HepG2 (cell line): ENCODE measurements around the gene LAMC3. TPM values are rescaled to one million over a fixed set of nuclear protein-coding genes. Genes with fewer than 3 reads are reported as not detected.

Experiments used
- ATAC-seq: fragments of 200-7000 bp; cut with Tn5 transposase; 3 replicates; pipeline ENCODE4 v1.9.1; 2020; ENCODE audit warnings: mild to moderate bottlenecking, moderate library complexity
- BruUV-seq: library from RNA; stranded (reverse); fragments of 400-500 nt; replicated peaks from 2 replicates; lab custom pipeline; 2021; lab: Mats Ljungman, UMichigan
- CTCF ChIA-PET: fragments of 300-600 bp; formaldehyde crosslinking; extraction: SDS; loops from one replicate; lab custom pipeline; 2021; ENCODE audit warnings: low total read pairs, inconsistent platforms, low intra/inter-chr PET ratio; lab: Yijun Ruan, JAX
- POLR2A ChIA-PET: fragments of 350-600 bp; sonication (Branson Sonifier 250); formaldehyde crosslinking; loops from one replicate; lab custom pipeline; 2020; ENCODE audit warnings: antibody characterized with exemption, inconsistent platforms; lab: Yijun Ruan, JAX
- DNase-seq: peaks from one replicate; pipeline ENCODE4 v3.0.0-alpha.2; 2015; ENCODE audit warnings: low spot score
- FAIRE-seq: peaks from 3 replicates; lab custom pipeline; 2011; peaks lifted over from hg19 to GRCh38; lab: Jason Lieb, UNC
- H2AFZ ChIP-seq: one replicate; pipeline ENCODE4 v1.6.1; 2011; ENCODE audit warnings: low read length, inconsistent platforms
- H3K27ac ChIP-seq: fragments of 300-600 bp; 3 replicates; pipeline ENCODE4 v1.8.0; 2011; ENCODE audit warnings: mixed run types, mild to moderate bottlenecking, mixed read lengths, low read length, inconsistent platforms; ENCODE audit not compliant: insufficient read depth; ENCODE audit errors: extremely low read length
- H3K27me3 ChIP-seq, 2 experiments: fragments of 200-600 bp in 1 of 2; 2 replicates in 1 of 2; 3 replicates in 1 of 2; pipeline versions ENCODE4 v1.6.0 to v1.8.0; 2011; ENCODE audit warnings: low read length in 2 of 2, mild to moderate bottlenecking in 2 of 2, moderate library complexity in 2 of 2, inconsistent platforms in 1 of 2; ENCODE audit not compliant: insufficient read depth in 2 of 2, control insufficient read depth in 1 of 2
- H3K36me3 ChIP-seq, 2 experiments: fragments of 200-600 bp in 1 of 2; replicated peaks in 1 of 2; 2 replicates in 1 of 2; 3 replicates in 1 of 2; pipeline versions ENCODE4 v1.5.1 to v1.8.0; 2011; ENCODE audit warnings: low read length in 2 of 2, inconsistent platforms in 1 of 2; ENCODE audit not compliant: insufficient read depth in 2 of 2, control insufficient read depth in 1 of 2
- H3K4me1 ChIP-seq: 2 replicates; pipeline ENCODE4 v1.5.1; 2012; ENCODE audit warnings: low read length, inconsistent platforms; ENCODE audit not compliant: insufficient read depth
- H3K4me2 ChIP-seq: 2 replicates; pipeline ENCODE4 v1.6.0; 2011; ENCODE audit warnings: low read depth, low read length, inconsistent platforms
- H3K4me3 ChIP-seq, 3 experiments: fragments of 200-600 bp in 1 of 3; sonication (generic), shearing (Covaris generic) in 1 of 3; replicated peaks in 1 of 3; 2 replicates each; pipeline ENCODE4 v1.5.1; 2011 to 2016; ENCODE audit warnings: low read length in 3 of 3, inconsistent platforms in 2 of 3, low read depth in 2 of 3, mild to moderate bottlenecking in 2 of 3, control low read depth in 1 of 3, mixed read lengths in 1 of 3; ENCODE audit not compliant: insufficient read depth in 1 of 3
- H3K79me2 ChIP-seq: one replicate; pipeline ENCODE4 v1.6.1; 2011; ENCODE audit warnings: low read length, inconsistent platforms; ENCODE audit not compliant: insufficient read depth
- H3K9ac ChIP-seq: 2 replicates; pipeline ENCODE4 v1.6.0; 2011; ENCODE audit warnings: mild to moderate bottlenecking, low read depth, low read length, inconsistent platforms; ENCODE audit not compliant: insufficient read depth
- H3K9me3 ChIP-seq: 2 replicates; pipeline ENCODE4 v1.5.1; 2012; ENCODE audit warnings: mild to moderate bottlenecking, low read length
- H4K20me1 ChIP-seq: 2 replicates; pipeline ENCODE4 v1.6.0; 2011; ENCODE audit warnings: inconsistent platforms, mild to moderate bottlenecking, low read length, moderate library complexity; ENCODE audit not compliant: insufficient read depth
- ARID2 ChIP-seq: sonication (generic); formaldehyde crosslinking; IDR thresholded peaks from 2 replicates; pipeline ENCODE4 v1.8.1; 2022; ENCODE audit warnings: mild to moderate bottlenecking, missing genetic modification reagents, borderline replicate concordance
- ASH2L ChIP-seq: fragments of 300-600, 200-600 bp; sonication (generic); IDR thresholded peaks from 2 replicates; pipeline ENCODE4 v1.7.0; 2017; ENCODE audit warnings: low read depth, mild to moderate bottlenecking, moderate library complexity, mixed read lengths, low read length; ENCODE audit not compliant: insufficient read length
- CENPBD1 ChIP-seq: sonication (generic); formaldehyde crosslinking; IDR thresholded peaks from 2 replicates; pipeline ENCODE4 v1.8.0; 2022; ENCODE audit warnings: missing genetic modification reagents, low read depth, mild to moderate bottlenecking, borderline replicate concordance
- DZIP1 ChIP-seq: sonication (generic); formaldehyde crosslinking; IDR thresholded peaks from 2 replicates; pipeline ENCODE4 v1.5.0; 2020; ENCODE audit warnings: mild to moderate bottlenecking, missing genetic modification reagents
- E2F5 ChIP-seq: sonication (generic); formaldehyde crosslinking; conservative IDR thresholded peaks from 2 replicates; pipeline ENCODE4 v1.4.0; 2020; ENCODE audit warnings: missing genetic modification reagents
- ELF1 ChIP-seq: sonication (generic); formaldehyde crosslinking; IDR thresholded peaks from 2 replicates; pipeline ENCODE4 v1.4.0; 2020; ENCODE audit warnings: missing genetic modification reagents
- ELF4 ChIP-seq: sonication (generic); formaldehyde crosslinking; IDR thresholded peaks from 2 replicates; pipeline ENCODE4 v1.5.0; 2020; ENCODE audit warnings: missing genetic modification reagents, mild to moderate bottlenecking, moderate library complexity, borderline replicate concordance
- GABPA ChIP-seq, 2 experiments: IDR thresholded peaks; 2 replicates each; pipeline ENCODE4 v1.6.1; 2011 to 2016; ENCODE audit warnings: low read depth in 2 of 2, low read length in 1 of 2, missing biosample characterization in 1 of 2, missing genetic modification characterization in 1 of 2
- HNRNPH1 ChIP-seq: fragments of 200-400 bp; formaldehyde crosslinking; optimal IDR thresholded peaks from 2 replicates; pipeline ENCODE3; 2017; ENCODE audit warnings: mild to moderate bottlenecking, low read depth, low read length
- IKZF1 ChIP-seq: fragments of 450-650 bp; IDR thresholded peaks from 2 replicates; pipeline ENCODE4 v1.7.1; 2016
- KMT2A ChIP-seq: sonication (generic); formaldehyde crosslinking; IDR thresholded peaks from 2 replicates; pipeline ENCODE4 v1.4.0; 2020; ENCODE audit warnings: missing genetic modification reagents
- RAD21 ChIP-seq: fragments of 450-650 bp; formaldehyde crosslinking; IDR thresholded peaks from 2 replicates; pipeline ENCODE4 v1.5.0; 2020; ENCODE audit warnings: mild to moderate bottlenecking
- RFX1 ChIP-seq: fragments of 450-650 bp; IDR thresholded peaks from 2 replicates; pipeline ENCODE4 v1.6.1; 2017
- ZNF20 ChIP-seq: sonication (generic); formaldehyde crosslinking; IDR thresholded peaks from 2 replicates; pipeline ENCODE4 v1.4.0; 2020; ENCODE audit warnings: mild to moderate bottlenecking, moderate library complexity, missing genetic modification reagents
- ZNF260 ChIP-seq: sonication (generic); formaldehyde crosslinking; IDR thresholded peaks from 2 replicates; pipeline ENCODE4 v1.4.0; 2020; ENCODE audit warnings: missing genetic modification reagents, low read depth, mild to moderate bottlenecking, borderline replicate concordance
- ZNF274 ChIP-seq: sonication (generic); formaldehyde crosslinking; IDR thresholded peaks from 2 replicates; pipeline ENCODE4 v1.5.1; 2020; ENCODE audit warnings: mild to moderate bottlenecking, missing genetic modification reagents
- ZNF432 ChIP-seq: sonication (generic); formaldehyde crosslinking; IDR thresholded peaks from 2 replicates; pipeline ENCODE4 v1.5.0; 2020; ENCODE audit warnings: missing genetic modification reagents, mild to moderate bottlenecking, borderline replicate concordance
- ZNF746 ChIP-seq: sonication (generic); formaldehyde crosslinking; IDR thresholded peaks from 2 replicates; pipeline ENCODE4 v1.8.0; 2022; ENCODE audit warnings: mild to moderate bottlenecking, missing genetic modification reagents
- ZNF788 ChIP-seq: sonication (generic); formaldehyde crosslinking; IDR thresholded peaks from 2 replicates; pipeline ENCODE4 v1.5.0; 2020; ENCODE audit warnings: mild to moderate bottlenecking, missing genetic modification reagents, borderline replicate concordance
- WGBS: methylation state at CpG from one replicate; pipeline ENCODE4 v1.1.6; 2017; ENCODE audit warnings: low lambda C conversion rate; 5-methylcytosine and 5-hydroxymethylcytosine counted together
- in situ Hi-C: cut with HindIII; loops from 2 replicates; pipeline ENCODE4 v1.10.0; 2017; ENCODE audit warnings: low pct_unique_long_range_greater_than_20kb; ENCODE audit not compliant: extremely low pct_ligation_motif_present
- intact Hi-C: fragments of 100-400 bp; cut with micrococcal nuclease; formaldehyde crosslinking; loops from one replicate; pipeline ENCODE4 v1.10.0; 2022; ENCODE audit not compliant: unreplicated experiment
- polyA plus RNA-seq, 8 experiments: library from polyadenylated mRNA; depleted of rRNA in 3 of 8; stranded (reverse) in 7 of 8; unstranded in 1 of 8; fragments of >200 nt; fragmentation: Illumina TruSeq in 4 of 8; extraction: Trizol in 4 of 8; gene quantifications; 2 replicates each; pipeline versions ENCODE4 v1.2.1 to v1.2.3, GENCODE V29; 2011 to 2016; ENCODE audit warnings: low read depth in 4 of 8, missing spikeins in 1 of 8, mixed read lengths in 1 of 8; ENCODE audit not compliant: insufficient read depth in 1 of 8
- total RNA-seq, 5 experiments: library from RNA; depleted of rRNA; stranded (reverse); fragments of >200 nt; fragmentation: Illumina TruSeq; extraction: Trizol; gene quantifications; 2 replicates each; pipeline ENCODE4 v1.2.3, GENCODE V29; 2016; ENCODE audit warnings: low read depth in 1 of 5
- TF ChIP-seq, protein P1 (sequence below): sonication (generic); formaldehyde crosslinking; IDR thresholded peaks from 2 replicates; pipeline ENCODE4 v1.5.1; 2020; ENCODE audit warnings: missing genetic modification reagents, mild to moderate bottlenecking, borderline replicate concordance

LAMC3 gene
- total and polyA plus RNA-seq, 2 of the 13 experiments (the other 11 are each of a cell fraction or from before 2014, with no cell fraction given) = 0.07 to 0.57 TPM

GRCh38 chr9:131140550-131140949 lies 131.6 kb downstream of the LAMC3 start (continued):
- TF ChIP-seq, protein P1, sequence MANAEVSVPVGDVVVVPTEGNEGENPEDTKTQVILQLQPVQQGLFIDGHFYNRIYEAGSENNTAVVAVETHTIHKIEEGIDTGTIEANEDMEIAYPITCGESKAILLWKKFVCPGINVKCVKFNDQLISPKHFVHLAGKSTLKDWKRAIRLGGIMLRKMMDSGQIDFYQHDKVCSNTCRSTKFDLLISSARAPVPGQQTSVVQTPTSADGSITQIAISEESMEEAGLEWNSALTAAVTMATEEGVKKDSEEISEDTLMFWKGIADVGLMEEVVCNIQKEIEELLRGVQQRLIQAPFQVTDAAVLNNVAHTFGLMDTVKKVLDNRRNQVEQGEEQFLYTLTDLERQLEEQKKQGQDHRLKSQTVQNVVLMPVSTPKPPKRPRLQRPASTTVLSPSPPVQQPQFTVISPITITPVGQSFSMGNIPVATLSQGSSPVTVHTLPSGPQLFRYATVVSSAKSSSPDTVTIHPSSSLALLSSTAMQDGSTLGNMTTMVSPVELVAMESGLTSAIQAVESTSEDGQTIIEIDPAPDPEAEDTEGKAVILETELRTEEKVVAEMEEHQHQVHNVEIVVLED (CRISPR knock-in tag) = no peak
- TF ChIP-seq KMT2A (CRISPR knock-in tag) = no peak
- TF ChIP-seq ELF1 (CRISPR knock-in tag) = no peak
- no peak for TF ChIP-seq ASH2L
- TF ChIP-seq IKZF1 = no peak
- no peak for TF ChIP-seq ZNF432 (CRISPR knock-in tag)
- TF ChIP-seq RAD21 (CRISPR knock-in tag) = no peak
- no peak for TF ChIP-seq ZNF746 (CRISPR knock-in tag)
- TF ChIP-seq ZNF20 = no peak
- no peak for TF ChIP-seq RFX1
- TF ChIP-seq GABPA (IDR thresholded peaks at IDR 0.05; ENCODE audit: low read depth, low read length) = no peak
- TF ChIP-seq GABPA (CRISPR knock-in tag; IDR thresholded peaks at IDR 0.05; ENCODE audit: low read depth) = no peak

GRCh38 chr9:131142160-131142559 lies 133.2 kb downstream of the LAMC3 start:
- no peaks in the 10 kb centered on the region for H3K79me2 ChIP-seq
- H3K4me3 ChIP-seq = no peak overlapping the region
- intact Hi-C loops = no loop called here
- CTCF ChIA-PET = no interaction called here
- ATAC-seq (no peak), FAIRE-seq (no peak), DNase-seq (no peak)
- H2AFZ ChIP-seq = no peak overlapping the region
- no peak overlapping the region for H3K9ac ChIP-seq
- 100% methylated on average over 3 of the region's 3 CpGs for WGBS
- no TSS peak for BruUV-seq
- H3K4me1 ChIP-seq = no peaks in the 10 kb centered on the region
- POLR2A ChIA-PET = no interaction called here
- peaks cover 34 to 96% of the 10 kb centered on the region in 2 experiments for H3K36me3 ChIP-seq
- H3K9me3 ChIP-seq = no peaks in the 10 kb centered on the region
- H4K20me1 ChIP-seq = no peaks in the 10 kb centered on the region
- H3K27me3 ChIP-seq = no peaks in the 10 kb centered on the region
- in situ Hi-C loops = no loop called here
- no peak overlapping the region for H3K27ac ChIP-seq
- no peak overlapping the region for H3K4me2 ChIP-seq
- no peak for TF ChIP-seq ZNF274
- no peak for TF ChIP-seq E2F5 (CRISPR knock-in tag)
- no peak for TF ChIP-seq ARID2 (CRISPR knock-in tag)
- no peak for TF ChIP-seq DZIP1
- TF ChIP-seq CENPBD1 = no peak
- no peak for TF ChIP-seq ELF4 (CRISPR knock-in tag)
- no peak for TF ChIP-seq ZNF20
- no peak for TF ChIP-seq HNRNPH1
- no peak for TF ChIP-seq ZNF788 (CRISPR knock-in tag)
- TF ChIP-seq ZNF260 (CRISPR knock-in tag) = no peak
